AG09309 (cell line): ENCODE data around the gene QSER1.
A peak's percentile ranks its signal among the peaks of the same experiment; 100 is the strongest.
"Not testable (repeated sequence)": the region's sequence is repeated elsewhere in the genome, so short reads cannot be mapped to it uniquely, and the experiment has no call there.

Experiments
- DNase-seq: peaks from one replicate; pipeline ENCODE4 v3.0.0-alpha.2; 2010; ENCODE audit warnings: low read depth
- H3K4me3 ChIP-seq: 2 replicates; pipeline ENCODE4 v1.5.1; 2011; ENCODE audit warnings: mild to moderate bottlenecking, low read depth, low read length, moderate library complexity; ENCODE audit not compliant: control insufficient read depth
- CTCF ChIP-seq: IDR thresholded peaks from 2 replicates; pipeline ENCODE4 v1.5.1; 2011; ENCODE audit warnings: mild to moderate bottlenecking, low read depth, low read length, inconsistent platforms; ENCODE audit not compliant: insufficient read depth, control insufficient read depth; ENCODE audit errors: missing control alignments

The QSER1 gene

DNA sequence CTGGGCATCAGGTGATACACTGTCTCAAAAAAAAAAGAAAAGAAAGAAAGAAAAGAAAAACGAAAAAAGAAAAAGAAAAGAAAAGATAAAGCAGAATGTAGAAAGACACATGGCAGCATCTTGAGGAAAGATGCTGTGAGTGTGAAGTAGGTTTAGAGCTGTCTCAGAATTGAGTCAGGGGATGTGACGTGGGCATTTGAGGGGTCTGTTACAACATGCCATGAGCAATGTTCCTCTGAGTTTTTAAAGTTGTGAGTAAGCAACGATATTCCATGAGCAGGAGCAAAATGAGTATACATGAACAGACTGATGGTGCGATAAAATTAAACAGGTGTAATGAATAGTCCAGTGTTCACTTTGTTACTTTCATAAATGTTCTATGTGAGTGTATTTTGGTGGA is 11.3 kb upstream of the QSER1 start:
- TF ChIP-seq CTCF: no peak
- DNase-seq: no peak
- H3K4me3 ChIP-seq: no peak overlapping the region

DNA sequence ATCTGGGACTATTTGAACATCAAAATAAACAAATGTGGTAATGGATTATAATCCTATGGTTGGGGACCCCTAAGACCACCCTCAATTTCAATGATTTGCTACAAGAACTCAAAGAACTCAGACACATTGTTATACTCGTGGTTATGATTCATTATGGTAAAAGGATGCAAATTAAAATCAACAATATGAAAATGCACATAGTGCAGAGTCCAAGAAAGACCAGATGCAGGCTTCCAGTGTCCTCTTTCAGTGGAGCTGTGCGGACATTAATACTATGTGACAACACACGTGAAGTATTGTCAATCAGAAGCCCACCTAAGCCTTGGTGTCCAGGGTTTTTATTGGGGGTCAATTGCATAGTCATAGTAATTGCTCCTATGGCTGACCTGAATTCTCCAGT is 9.2 kb upstream of the QSER1 start:
- TF ChIP-seq CTCF: no peak
- no peak for DNase-seq

DNA sequence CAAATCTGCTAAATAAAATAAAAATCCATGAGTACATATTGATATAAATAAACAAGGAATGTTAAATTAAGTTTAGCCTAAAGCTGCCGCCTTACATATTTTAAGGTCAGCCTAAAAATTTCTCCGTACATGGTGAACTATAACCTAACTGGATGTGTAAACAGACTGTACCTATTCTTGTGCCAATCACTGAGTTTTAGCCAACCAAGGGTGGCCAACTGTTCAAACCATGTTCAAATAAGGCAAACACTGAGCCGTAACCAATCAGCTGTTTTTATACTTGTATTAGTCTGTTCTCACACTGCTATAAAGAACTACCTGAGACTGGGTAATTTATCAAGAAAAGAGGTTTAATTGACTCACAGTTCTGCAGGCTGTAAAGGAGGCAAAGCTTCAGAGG is 8.6 kb upstream of the QSER1 start:
- TF ChIP-seq CTCF: no peak
- DNase-seq: no peak
- H3K4me3 ChIP-seq: no peak overlapping the region

More for the DNA sequence above, 9.2 kb upstream of the QSER1 start:
- no peak overlapping the region for H3K4me3 ChIP-seq

- H3K4me3 ChIP-seq: no peak overlapping the region
- TF ChIP-seq CTCF: peak; percentile 50
- DNase-seq: no peak
Measured at GRCh38 chr11:32884770-32885384, 7.7 kb upstream of the QSER1 start.

GRCh38 chr11:32885556-32885955 is 7.1 kb upstream of the QSER1 start:
- DNase-seq: no peak
- no peak for TF ChIP-seq CTCF

DNA sequence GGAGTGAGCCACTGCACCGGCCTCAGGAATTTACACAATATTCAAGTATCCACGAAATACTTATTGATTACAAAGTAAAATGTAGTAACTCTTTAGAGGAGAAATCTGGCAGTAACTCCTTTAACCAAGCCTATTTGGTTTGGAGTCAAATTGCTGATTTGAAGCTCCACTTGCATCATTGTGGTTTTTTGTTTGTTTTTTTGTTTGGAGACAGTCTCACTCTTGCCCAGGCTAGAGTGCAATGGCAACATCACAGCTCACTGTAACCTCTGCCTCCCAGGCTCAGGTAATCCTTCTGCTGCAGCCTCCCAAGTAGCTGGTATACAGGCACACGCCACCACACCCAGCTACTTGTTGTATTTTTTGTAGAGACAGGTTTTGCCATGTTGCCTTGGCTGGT is 6.4 kb upstream of the QSER1 start:
- no peak overlapping the region for H3K4me3 ChIP-seq
- DNase-seq: no peak
- TF ChIP-seq CTCF: no peak

More at GRCh38 chr11:32885556-32885955, 7.1 kb upstream of the QSER1 start:
- H3K4me3 ChIP-seq: no peak overlapping the region

- not testable (repeated sequence) for DNase-seq, H3K4me3 ChIP-seq
Measured at GRCh38 chr11:32887707-32888383, 4.8 kb upstream of the QSER1 start.

- DNase-seq: not testable (repeated sequence)
Measured at GRCh38 chr11:32888384-32888710, 4.3 kb upstream of the QSER1 start.

More at GRCh38 chr11:32888384-32888710, 4.3 kb upstream of the QSER1 start:
- not testable (repeated sequence) for H3K4me3 ChIP-seq
